WI38 (cell line): ENCODE data around the gene P2RY14.
"Not testable (repeated sequence)": the region's sequence is repeated elsewhere in the genome, so short reads cannot be mapped to it uniquely, and the experiment has no call there.

ENCODE experiments used
- H3K4me3 ChIP-seq: 2 replicates; pipeline ENCODE4 v1.5.1; 2011; ENCODE audit warnings: low read depth, mild to moderate bottlenecking, control low read depth, low read length
- TF ChIP-seq, protein P1 (sequence below): IDR thresholded peaks from 2 replicates; pipeline ENCODE4 v1.5.1; 2012; ENCODE audit warnings: low read depth, mild to moderate bottlenecking, control low read depth, low read length

Gene P2RY14

DNA sequence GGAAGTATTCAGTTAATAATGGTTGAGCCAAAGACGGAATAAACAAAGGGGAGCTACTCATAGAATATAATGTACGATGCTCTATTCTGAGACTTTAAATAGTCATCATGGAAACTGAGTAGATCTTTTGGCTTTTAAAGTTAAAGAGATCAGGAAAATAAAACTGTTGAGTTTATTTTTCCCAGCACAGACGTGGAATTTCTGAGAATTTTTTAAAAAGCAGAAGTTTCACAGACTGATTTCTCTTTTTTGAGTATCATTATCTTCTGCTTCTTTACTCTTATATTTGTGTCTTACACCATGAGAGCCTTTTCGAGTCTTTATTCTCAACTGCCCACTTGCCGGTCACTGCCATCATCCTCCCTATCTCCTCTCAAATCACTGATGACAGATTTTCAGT, 13.2 kb downstream of the P2RY14 start:
- TF ChIP-seq, protein P1, sequence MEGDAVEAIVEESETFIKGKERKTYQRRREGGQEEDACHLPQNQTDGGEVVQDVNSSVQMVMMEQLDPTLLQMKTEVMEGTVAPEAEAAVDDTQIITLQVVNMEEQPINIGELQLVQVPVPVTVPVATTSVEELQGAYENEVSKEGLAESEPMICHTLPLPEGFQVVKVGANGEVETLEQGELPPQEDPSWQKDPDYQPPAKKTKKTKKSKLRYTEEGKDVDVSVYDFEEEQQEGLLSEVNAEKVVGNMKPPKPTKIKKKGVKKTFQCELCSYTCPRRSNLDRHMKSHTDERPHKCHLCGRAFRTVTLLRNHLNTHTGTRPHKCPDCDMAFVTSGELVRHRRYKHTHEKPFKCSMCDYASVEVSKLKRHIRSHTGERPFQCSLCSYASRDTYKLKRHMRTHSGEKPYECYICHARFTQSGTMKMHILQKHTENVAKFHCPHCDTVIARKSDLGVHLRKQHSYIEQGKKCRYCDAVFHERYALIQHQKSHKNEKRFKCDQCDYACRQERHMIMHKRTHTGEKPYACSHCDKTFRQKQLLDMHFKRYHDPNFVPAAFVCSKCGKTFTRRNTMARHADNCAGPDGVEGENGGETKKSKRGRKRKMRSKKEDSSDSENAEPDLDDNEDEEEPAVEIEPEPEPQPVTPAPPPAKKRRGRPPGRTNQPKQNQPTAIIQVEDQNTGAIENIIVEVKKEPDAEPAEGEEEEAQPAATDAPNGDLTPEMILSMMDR: no peak

DNA sequence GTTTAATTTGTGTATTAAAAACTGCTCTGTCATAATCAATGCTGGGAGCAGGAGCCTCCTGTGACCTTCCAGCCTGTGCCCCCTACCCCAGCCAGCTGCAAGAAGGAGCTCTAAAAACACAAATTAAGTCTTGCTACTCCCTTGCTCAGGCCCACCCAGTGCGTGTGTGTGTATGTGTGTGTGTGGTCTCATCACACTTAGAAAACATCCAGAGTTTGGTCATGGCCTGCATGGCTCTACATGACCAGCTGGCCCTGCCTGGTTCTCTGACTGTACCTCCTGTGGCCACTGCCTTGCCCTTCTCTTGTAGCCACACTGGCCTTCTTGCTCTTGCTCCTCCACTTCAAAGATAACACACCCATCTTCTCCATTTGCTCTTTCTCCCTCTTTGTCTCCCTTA, 13.7 kb downstream of the P2RY14 start:
- H3K4me3 ChIP-seq: no peak overlapping the region
- TF ChIP-seq, protein P1: no peak

More for the DNA sequence above, 13.2 kb downstream of the P2RY14 start:
- H3K4me3 ChIP-seq: no peak overlapping the region

DNA sequence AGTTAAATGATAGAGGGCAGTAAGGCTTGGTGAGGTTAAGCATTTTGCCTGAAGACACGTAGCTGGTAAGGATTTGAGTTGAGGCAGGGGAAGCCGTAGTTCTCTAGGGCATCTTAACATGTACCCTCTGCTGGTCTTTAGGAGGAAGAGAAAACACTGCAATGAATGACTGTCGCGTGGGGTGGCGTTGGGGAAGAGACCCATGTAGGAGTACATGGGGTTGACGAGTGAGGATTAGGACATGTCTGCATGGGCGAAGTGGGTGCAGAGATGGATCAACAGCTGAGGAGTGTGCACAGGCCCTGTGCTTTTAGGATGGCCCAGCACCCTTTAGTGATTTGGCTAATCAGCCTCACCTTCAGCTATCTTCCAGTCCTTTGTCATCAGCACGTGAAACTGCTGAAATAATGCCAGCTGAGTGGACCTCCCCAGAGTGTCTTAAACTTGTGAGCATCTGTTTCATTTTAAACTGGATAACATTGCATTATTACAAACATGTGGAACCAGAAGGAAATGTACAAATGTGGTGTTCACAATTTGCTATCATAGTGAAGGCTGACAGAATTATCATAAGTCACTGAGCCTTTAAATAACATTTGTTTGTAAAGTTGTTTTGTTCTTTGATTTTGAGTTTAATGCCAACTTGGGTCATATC, 15.3 kb downstream of the P2RY14 start:
- H3K4me3 ChIP-seq: no peak overlapping the region
- TF ChIP-seq, protein P1: no peak

DNA sequence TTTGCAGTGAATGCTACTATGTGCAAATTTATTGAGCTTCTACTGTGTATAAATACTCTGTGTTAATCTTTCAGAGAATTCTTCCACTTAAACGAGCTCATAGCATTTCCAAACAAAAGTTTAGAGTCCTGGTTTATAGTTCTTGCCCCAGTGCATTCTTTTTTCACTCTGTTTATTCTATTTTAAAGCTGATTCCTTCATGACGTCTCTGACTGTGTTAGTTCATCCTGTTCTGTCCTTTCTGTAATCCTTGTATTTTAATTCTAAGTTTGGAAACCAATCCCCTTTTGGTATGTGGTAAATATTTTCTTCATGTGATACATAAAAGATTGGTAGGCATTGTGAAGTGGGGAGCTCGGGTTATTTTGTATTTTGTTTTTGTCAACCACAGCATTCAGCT, 18.7 kb downstream of the P2RY14 start:
- TF ChIP-seq, protein P1: no peak

DNA sequence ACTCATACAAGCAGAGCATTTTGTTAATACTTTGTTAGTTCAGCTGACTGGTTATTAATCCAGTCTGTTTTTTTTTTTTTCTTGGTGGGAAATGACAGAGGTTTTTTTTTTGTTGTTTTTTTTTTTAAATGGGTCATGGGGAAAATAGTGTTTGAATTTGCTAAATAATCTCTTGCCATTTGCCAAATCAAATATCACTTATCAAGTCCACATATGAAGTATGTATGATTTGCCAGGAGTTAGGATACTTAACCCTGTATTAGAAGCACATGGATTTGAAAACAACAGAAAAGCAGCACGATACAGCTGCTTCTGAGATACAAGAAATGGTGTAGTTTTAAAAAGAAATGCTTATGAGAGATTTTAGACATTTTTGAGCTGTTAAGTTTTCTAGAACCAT, 21.6 kb downstream of the P2RY14 start:
- TF ChIP-seq, protein P1: no peak

More for the DNA sequence above, 18.7 kb downstream of the P2RY14 start:
- no peak overlapping the region for H3K4me3 ChIP-seq

DNA sequence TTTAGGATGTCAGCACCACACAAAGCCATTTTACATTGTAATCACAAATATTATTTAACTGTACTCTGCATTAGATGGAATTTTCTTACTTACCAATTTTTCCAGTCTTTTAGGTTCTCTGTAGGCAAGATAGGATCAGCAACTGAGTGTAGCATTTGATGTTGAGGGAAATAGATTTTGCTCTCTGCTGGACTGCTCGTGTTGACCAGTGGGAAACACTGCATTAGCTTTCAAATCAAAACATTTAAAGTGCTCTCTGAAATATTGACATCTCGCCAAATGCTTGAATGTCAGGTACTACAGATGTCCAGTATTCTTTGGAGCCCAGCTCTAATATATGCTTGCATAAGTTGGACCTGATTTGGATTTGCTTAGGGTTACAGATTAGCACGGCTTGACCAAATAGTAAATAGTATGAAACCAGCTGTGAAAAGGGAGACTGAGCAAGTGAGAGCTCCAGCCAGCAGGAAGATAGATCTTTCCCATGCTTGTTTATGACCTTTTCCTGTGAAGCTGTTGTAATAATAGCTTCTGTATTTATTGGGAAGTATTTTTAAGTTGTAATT, 29.5 kb downstream of the P2RY14 start:
- H3K4me3 ChIP-seq: no peak overlapping the region

More for the DNA sequence above, 21.6 kb downstream of the P2RY14 start:
- no peak overlapping the region for H3K4me3 ChIP-seq

DNA sequence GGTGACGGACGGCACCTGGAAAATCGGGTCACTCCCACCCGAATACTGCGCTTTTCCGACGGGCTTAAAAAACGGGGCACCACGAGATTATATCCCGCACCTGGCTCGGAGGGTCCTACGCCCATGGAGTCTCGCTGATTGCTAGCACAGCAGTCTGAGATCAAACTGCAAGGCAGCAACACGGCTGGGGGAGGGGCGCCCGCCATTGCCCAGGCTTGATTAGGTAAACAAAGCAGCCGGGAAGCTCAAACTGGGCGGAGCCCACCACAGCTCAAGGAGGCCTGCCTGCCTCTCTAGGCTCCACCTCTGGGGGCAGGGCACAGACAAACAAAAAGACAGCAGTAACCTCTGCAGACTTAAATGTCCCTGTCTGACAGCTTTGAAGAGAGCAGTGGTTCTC, 36.3 kb downstream of the P2RY14 start:
- not testable (repeated sequence) for H3K4me3 ChIP-seq

More for the DNA sequence above, 29.5 kb downstream of the P2RY14 start:
- TF ChIP-seq, protein P1: no peak

DNA sequence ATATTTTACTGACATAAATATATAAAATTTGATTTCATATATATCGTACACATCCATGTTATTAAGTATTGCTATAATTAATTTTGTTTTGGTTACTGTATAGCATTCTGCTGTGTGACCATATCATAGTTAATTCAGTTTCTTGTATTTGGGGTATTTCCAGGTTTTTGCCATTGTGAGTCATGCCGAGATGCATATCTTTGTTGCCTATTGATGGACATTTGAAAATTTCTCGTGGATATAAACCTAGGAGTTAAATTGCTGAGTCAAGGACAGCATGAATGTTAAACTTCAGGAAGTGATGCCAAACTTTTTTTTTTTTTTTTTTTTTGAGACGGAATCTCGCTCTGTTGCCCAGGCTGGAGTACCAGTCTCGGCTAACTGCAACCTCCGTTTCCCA, 41.6 kb downstream of the P2RY14 start:
- TF ChIP-seq, protein P1: no peak
- no peak overlapping the region for H3K4me3 ChIP-seq
